Liver (tissue), 9 donors: ENCODE measurements around the gene SMIM28. TPM values are rescaled to one million over a fixed set of nuclear protein-coding genes. Genes with fewer than 3 reads are reported as not detected.
A peak's percentile ranks its signal among the peaks of the same experiment; 100 is the strongest.

Source experiments
- DNase-seq: peaks from one replicate; pipeline ENCODE4 v3.0.0-alpha.2; 2017; ENCODE audit warnings: low spot score
- H3K27ac ChIP-seq, 2 donors: one replicate each; pipeline ENCODE4 v1.7.0; 2013; ENCODE audit warnings: inconsistent platforms in 2 of 2, low read length in 2 of 2, control low read depth in 1 of 2, low read depth in 1 of 2, mild to moderate bottlenecking in 1 of 2
- H3K27me3 ChIP-seq, 4 donors: one replicate each; pipeline versions ENCODE4 v1.6.1 to v1.7.0; 2013; ENCODE audit warnings: low read length in 3 of 4, inconsistent platforms in 1 of 4, mild to moderate bottlenecking in 1 of 4, moderate library complexity in 1 of 4; ENCODE audit not compliant: control insufficient read depth in 4 of 4, insufficient read depth in 4 of 4
- H3K36me3 ChIP-seq, 4 donors: one replicate each; pipeline versions ENCODE4 v1.6.1 to v1.7.0; 2013; ENCODE audit warnings: low read length in 3 of 4, mild to moderate bottlenecking in 3 of 4, low read depth in 1 of 4, moderate library complexity in 1 of 4; ENCODE audit not compliant: control insufficient read depth in 4 of 4, insufficient read depth in 3 of 4
- H3K4me1 ChIP-seq, 4 donors: one replicate each; pipeline versions ENCODE4 v1.6.1 to v1.7.0; 2013; ENCODE audit warnings: low read length in 3 of 4, mild to moderate bottlenecking in 3 of 4, moderate library complexity in 1 of 4; ENCODE audit not compliant: control insufficient read depth in 4 of 4, insufficient read depth in 4 of 4
- H3K4me3 ChIP-seq, 3 donors: one replicate each; pipeline versions ENCODE4 v1.6.1 to v1.7.0; 2013; ENCODE audit warnings: low read length in 3 of 3, control low read depth in 1 of 3, low read depth in 1 of 3, mild to moderate bottlenecking in 1 of 3
- H3K9ac ChIP-seq, 2 donors: one replicate each; pipeline ENCODE4 v1.7.0; 2013; ENCODE audit warnings: low read length in 2 of 2, mild to moderate bottlenecking in 2 of 2, moderate library complexity in 2 of 2, control low read depth in 1 of 2, low read depth in 1 of 2
- H3K9me3 ChIP-seq, 4 donors: one replicate each; pipeline versions ENCODE4 v1.6.1 to v1.7.0; 2013; ENCODE audit warnings: low read length in 3 of 4; ENCODE audit not compliant: control insufficient read depth in 4 of 4
- ATF3 ChIP-seq: IDR thresholded peaks from 2 replicates; pipeline ENCODE4 v1.6.1; 2016; ENCODE audit warnings: antibody characterized with exemption
- EGR1 ChIP-seq, 2 donors: IDR thresholded peaks; 2 replicates each; pipeline ENCODE4 v1.6.1; 2016 to 2018; ENCODE audit warnings: antibody characterized with exemption in 2 of 2, low read depth in 2 of 2
- FOXA1 ChIP-seq: IDR thresholded peaks from 2 replicates; pipeline ENCODE4 v1.6.1; 2016; ENCODE audit warnings: antibody characterized with exemption
- FOXA2 ChIP-seq: IDR thresholded peaks from 2 replicates; pipeline ENCODE4 v1.6.1; 2016; ENCODE audit warnings: antibody characterized with exemption
- GABPA ChIP-seq, 2 donors: IDR thresholded peaks in 1 of 2; conservative IDR thresholded peaks in 1 of 2; 2 replicates each; pipeline ENCODE4 v1.6.1; 2016; ENCODE audit warnings: antibody characterized with exemption in 2 of 2, mild to moderate bottlenecking in 1 of 2, moderate library complexity in 1 of 2
- HNF4A ChIP-seq, 2 donors: conservative IDR thresholded peaks; 2 replicates each; pipeline ENCODE4 v1.6.1; 2016; ENCODE audit warnings: antibody characterized with exemption in 2 of 2, mild to moderate bottlenecking in 2 of 2
- HNF4G ChIP-seq: IDR thresholded peaks from 2 replicates; pipeline ENCODE4 v1.6.1; 2016; ENCODE audit warnings: antibody characterized with exemption
- JUND ChIP-seq, 2 donors: IDR thresholded peaks; 2 replicates each; pipeline ENCODE4 v1.6.1; 2016; ENCODE audit warnings: antibody characterized with exemption in 2 of 2
- NR2F2 ChIP-seq: IDR thresholded peaks from 2 replicates; pipeline ENCODE4 v1.6.1; 2016; ENCODE audit warnings: antibody characterized with exemption
- RAD21 ChIP-seq, 2 donors: IDR thresholded peaks; 2 replicates each; pipeline ENCODE4 v1.6.1; 2016; ENCODE audit warnings: antibody characterized with exemption in 2 of 2, mild to moderate bottlenecking in 2 of 2
- RXRA ChIP-seq, 2 donors: IDR thresholded peaks; 2 replicates each; pipeline ENCODE4 v1.6.1; 2017 to 2018; ENCODE audit warnings: antibody characterized with exemption in 2 of 2, mild to moderate bottlenecking in 1 of 2
- SP1 ChIP-seq: IDR thresholded peaks from 2 replicates; pipeline ENCODE4 v1.6.1; 2018; ENCODE audit warnings: antibody characterized with exemption, mild to moderate bottlenecking
- TAF1 ChIP-seq: conservative IDR thresholded peaks from 2 replicates; pipeline ENCODE4 v1.6.1; 2016; ENCODE audit warnings: antibody characterized with exemption, mild to moderate bottlenecking
- YY1 ChIP-seq: IDR thresholded peaks from 2 replicates; pipeline ENCODE4 v1.6.1; 2016; ENCODE audit warnings: antibody characterized with exemption, mild to moderate bottlenecking
- ZBTB33 ChIP-seq: IDR thresholded peaks from 2 replicates; pipeline ENCODE4 v1.6.1; 2016; ENCODE audit warnings: antibody characterized with exemption
- WGBS: extraction: QIAGEN DNeasy Blood & Tissue Kit; methylation state at CpG from one replicate; pipeline ENCODE4 v1.1.7; 2013; 5-methylcytosine and 5-hydroxymethylcytosine counted together
- polyA plus RNA-seq, 2 donors: library from polyadenylated mRNA; stranded (reverse) in 1 of 2; unstranded in 1 of 2; fragments of 200-250 nt in 1 of 2; fragments of >200 nt in 1 of 2; fragmentation: Nextera tagmentation in 1 of 2; extraction: Ambion mirVana in 1 of 2; gene quantifications; one replicate each; pipeline versions ENCODE4 v1.2.1 to v1.2.3, GENCODE V29; 2013 to 2015
- total RNA-seq, 2 donors: library from RNA; depleted of rRNA; stranded (reverse); fragments of >200 nt; gene quantifications; one replicate each; pipeline ENCODE4 v1.2.3, GENCODE V29; 2014
- TF ChIP-seq, protein P1 (sequence below): IDR thresholded peaks from 2 replicates; pipeline ENCODE4 v1.6.1; 2016; ENCODE audit warnings: antibody characterized with exemption, mild to moderate bottlenecking
- TF ChIP-seq, protein P2 (sequence below): fragments of 150-350 bp; IDR thresholded peaks from 2 replicates; pipeline ENCODE4 v1.5.1; 2017; ENCODE audit warnings: improper control_type of control experiment, low read depth, low read length; ENCODE audit not compliant: missing input control
- TF ChIP-seq, protein P3 (sequence below): IDR thresholded peaks from 2 replicates; pipeline ENCODE4 v1.6.1; 2016; ENCODE audit warnings: antibody characterized with exemption
- donor health status: healthy.
- donor health status: healthy.
- donor health status: healthy.
- donor health status: healthy.
- donor health status: healthy.

The SMIM28 gene
- total and polyA plus RNA-seq, 4 donors: not detected

DNA sequence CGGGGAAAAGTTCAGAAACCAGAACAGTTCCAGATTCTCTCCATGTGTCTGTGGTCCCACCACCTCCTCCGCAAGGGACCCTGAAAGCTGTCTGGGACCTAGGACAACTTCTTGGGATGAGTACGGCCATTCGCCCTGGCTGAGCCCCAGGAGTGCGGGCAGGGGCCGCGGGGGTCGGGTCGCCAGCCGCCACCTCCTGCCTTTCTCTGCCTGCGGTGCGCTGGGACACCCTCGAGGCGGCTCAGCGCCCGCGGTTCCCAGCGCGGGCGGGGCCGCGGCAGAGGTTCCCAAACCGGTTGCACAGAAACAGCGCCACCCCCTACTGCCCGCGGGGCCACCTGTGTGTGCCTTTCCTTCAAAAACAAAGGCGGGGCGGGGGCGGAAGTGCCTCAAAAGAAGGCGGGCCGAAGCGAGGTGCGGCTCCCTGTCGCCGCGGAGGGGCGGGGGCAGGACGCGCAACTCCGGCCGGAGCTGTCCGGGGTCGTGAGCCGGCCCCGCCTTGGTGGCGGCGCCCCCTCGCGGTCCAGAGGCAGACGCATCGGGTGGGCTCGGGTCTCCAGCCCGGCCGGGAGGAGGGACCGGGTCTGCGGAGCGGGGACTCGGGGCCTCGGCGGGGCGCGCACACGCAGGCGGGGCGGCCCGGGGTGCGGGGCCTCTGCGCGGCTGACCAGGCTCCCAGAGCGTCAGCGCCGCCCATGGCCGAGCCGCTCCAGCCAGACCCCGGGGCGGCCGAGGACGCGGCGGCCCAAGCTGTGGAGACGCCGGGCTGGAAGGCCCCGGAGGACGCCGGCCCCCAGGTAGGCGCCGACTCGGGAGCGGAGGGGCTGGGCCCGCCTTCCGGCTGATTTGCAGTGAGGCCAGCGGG is 26.3 kb downstream of the SMIM28 start, which contains the start of gene HEBP2:
Gene HEBP2 (plus strand): TSS at position 423 of the 865 bp plus-strand sequence. CDS start 273 bp downstream, at position 696.
- under 1% methylated on average over 92 of the region's 92 CpGs for WGBS
- DNase-seq: peak; percentile 88
- Histone ChIP-seq H3K9ac (peak within 1 kb of the TSS; percentile 70 to 100), H3K4me1 (peaks cover 7 to 38% (median 20%) of the 10 kb centered on the region in 4 donors), H3K27ac (peak within 1 kb of the TSS; percentile 83 to 96), H3K4me3 (peak within 1 kb of the TSS; percentile 65 to 95 (median 86)), H3K9me3 (no peaks in the 10 kb centered on the region), H3K36me3 (peaks cover 0 to 16% (median 11%) of the 10 kb centered on the region in 4 donors), H3K27me3 (no peaks in the 10 kb centered on the region)
- TF ChIP-seq EGR1 (IDR thresholded peaks at IDR 0.05; ENCODE audit: low read depth in 2 of 2) (peak; percentile 76 to 81), ZBTB33 (peak; percentile 24), RXRA (IDR thresholded peaks at IDR 0.05) (peak; percentile 48 to 50), JUND (IDR thresholded peaks at IDR 0.05) (no peak), HNF4G (no peak), FOXA2 (peak; percentile 20), GABPA (IDR thresholded peaks at IDR 0.05 in 1 of 2, conservative IDR thresholded peaks at IDR 0.05 in 1 of 2) (peak in 1 of 2 donors; percentile 78), ATF3 (no peak), HNF4A (conservative IDR thresholded peaks at IDR 0.05) (peak in 1 of 2 donors; percentile 24), YY1 (peak; percentile 54), FOXA1 (no peak), RAD21 (IDR thresholded peaks at IDR 0.05) (peak; percentile 61 to 66), SP1 (peak; percentile 71), NR2F2 (no peak), TAF1 (peak; percentile 26)
- TF ChIP-seq, protein P1, sequence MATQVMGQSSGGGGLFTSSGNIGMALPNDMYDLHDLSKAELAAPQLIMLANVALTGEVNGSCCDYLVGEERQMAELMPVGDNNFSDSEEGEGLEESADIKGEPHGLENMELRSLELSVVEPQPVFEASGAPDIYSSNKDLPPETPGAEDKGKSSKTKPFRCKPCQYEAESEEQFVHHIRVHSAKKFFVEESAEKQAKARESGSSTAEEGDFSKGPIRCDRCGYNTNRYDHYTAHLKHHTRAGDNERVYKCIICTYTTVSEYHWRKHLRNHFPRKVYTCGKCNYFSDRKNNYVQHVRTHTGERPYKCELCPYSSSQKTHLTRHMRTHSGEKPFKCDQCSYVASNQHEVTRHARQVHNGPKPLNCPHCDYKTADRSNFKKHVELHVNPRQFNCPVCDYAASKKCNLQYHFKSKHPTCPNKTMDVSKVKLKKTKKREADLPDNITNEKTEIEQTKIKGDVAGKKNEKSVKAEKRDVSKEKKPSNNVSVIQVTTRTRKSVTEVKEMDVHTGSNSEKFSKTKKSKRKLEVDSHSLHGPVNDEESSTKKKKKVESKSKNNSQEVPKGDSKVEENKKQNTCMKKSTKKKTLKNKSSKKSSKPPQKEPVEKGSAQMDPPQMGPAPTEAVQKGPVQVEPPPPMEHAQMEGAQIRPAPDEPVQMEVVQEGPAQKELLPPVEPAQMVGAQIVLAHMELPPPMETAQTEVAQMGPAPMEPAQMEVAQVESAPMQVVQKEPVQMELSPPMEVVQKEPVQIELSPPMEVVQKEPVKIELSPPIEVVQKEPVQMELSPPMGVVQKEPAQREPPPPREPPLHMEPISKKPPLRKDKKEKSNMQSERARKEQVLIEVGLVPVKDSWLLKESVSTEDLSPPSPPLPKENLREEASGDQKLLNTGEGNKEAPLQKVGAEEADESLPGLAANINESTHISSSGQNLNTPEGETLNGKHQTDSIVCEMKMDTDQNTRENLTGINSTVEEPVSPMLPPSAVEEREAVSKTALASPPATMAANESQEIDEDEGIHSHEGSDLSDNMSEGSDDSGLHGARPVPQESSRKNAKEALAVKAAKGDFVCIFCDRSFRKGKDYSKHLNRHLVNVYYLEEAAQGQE: peak; percentile 81
- TF ChIP-seq, protein P2, sequence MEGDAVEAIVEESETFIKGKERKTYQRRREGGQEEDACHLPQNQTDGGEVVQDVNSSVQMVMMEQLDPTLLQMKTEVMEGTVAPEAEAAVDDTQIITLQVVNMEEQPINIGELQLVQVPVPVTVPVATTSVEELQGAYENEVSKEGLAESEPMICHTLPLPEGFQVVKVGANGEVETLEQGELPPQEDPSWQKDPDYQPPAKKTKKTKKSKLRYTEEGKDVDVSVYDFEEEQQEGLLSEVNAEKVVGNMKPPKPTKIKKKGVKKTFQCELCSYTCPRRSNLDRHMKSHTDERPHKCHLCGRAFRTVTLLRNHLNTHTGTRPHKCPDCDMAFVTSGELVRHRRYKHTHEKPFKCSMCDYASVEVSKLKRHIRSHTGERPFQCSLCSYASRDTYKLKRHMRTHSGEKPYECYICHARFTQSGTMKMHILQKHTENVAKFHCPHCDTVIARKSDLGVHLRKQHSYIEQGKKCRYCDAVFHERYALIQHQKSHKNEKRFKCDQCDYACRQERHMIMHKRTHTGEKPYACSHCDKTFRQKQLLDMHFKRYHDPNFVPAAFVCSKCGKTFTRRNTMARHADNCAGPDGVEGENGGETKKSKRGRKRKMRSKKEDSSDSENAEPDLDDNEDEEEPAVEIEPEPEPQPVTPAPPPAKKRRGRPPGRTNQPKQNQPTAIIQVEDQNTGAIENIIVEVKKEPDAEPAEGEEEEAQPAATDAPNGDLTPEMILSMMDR: peak; percentile 36
- TF ChIP-seq, protein P3, sequence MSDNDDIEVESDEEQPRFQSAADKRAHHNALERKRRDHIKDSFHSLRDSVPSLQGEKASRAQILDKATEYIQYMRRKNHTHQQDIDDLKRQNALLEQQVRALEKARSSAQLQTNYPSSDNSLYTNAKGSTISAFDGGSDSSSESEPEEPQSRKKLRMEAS: peak; percentile 33
